Glutamatergic neuron (in vitro differentiated cells): ENCODE measurements around the gene ADARB2. TPM values are rescaled to one million over a fixed set of nuclear protein-coding genes. Genes with fewer than 3 reads are reported as not detected.

Experiments
- DNase-seq: peaks from one replicate; pipeline ENCODE4 v3.0.0; 2022
- H3K27ac Mint-ChIP-seq: one replicate; pipeline ENCODE4 v1.8.0; 2020; ENCODE audit warnings: mild to moderate bottlenecking, mixed read lengths, inconsistent platforms; ENCODE audit not compliant: unreplicated experiment
- H3K27me3 Mint-ChIP-seq: one replicate; pipeline ENCODE4 v1.8.0; 2020; ENCODE audit warnings: mild to moderate bottlenecking, moderate library complexity, mixed read lengths, inconsistent platforms; ENCODE audit not compliant: unreplicated experiment
- H3K36me3 Mint-ChIP-seq: one replicate; pipeline ENCODE4 v1.8.0; 2020; ENCODE audit warnings: mild to moderate bottlenecking, mixed read lengths, inconsistent platforms; ENCODE audit not compliant: unreplicated experiment
- H3K4me1 Mint-ChIP-seq: one replicate; pipeline ENCODE4 v1.8.0; 2020; ENCODE audit warnings: mild to moderate bottlenecking, low read depth, mixed read lengths, inconsistent platforms; ENCODE audit not compliant: unreplicated experiment
- H3K4me3 Mint-ChIP-seq: one replicate; pipeline ENCODE4 v1.8.0; 2020; ENCODE audit warnings: mild to moderate bottlenecking, mixed read lengths, inconsistent platforms; ENCODE audit not compliant: unreplicated experiment
- H3K9me3 Mint-ChIP-seq: one replicate; pipeline ENCODE4 v1.8.0; 2020; ENCODE audit warnings: mild to moderate bottlenecking, moderate library complexity, mixed read lengths, inconsistent platforms; ENCODE audit not compliant: unreplicated experiment
- total RNA-seq: library from RNA; stranded (reverse); fragmentation: NEBNext Ultra II Directional; extraction: Animal tissue kit (Norgen Biotek cat#: 25700); gene quantifications from one replicate; pipeline ENCODE4 v1.2.1, GENCODE V29; 2021; ENCODE audit not compliant: unreplicated experiment
- TF ChIP-seq, protein P1 (sequence below): fragments of 200-600 bp; sonication (generic); IDR thresholded peaks from one replicate; pipeline ENCODE4 v1.5.0; 2021; ENCODE audit not compliant: partially characterized antibody, unreplicated experiment

Gene ADARB2
- total RNA-seq, 1 donor from 2014 or later: 20.6 TPM

- no peak for DNase-seq
- H3K27ac Mint-ChIP-seq: no peak overlapping the region
- H3K9me3 Mint-ChIP-seq: peaks cover 9% of the 10 kb centered on the region
- TF ChIP-seq, protein P1, sequence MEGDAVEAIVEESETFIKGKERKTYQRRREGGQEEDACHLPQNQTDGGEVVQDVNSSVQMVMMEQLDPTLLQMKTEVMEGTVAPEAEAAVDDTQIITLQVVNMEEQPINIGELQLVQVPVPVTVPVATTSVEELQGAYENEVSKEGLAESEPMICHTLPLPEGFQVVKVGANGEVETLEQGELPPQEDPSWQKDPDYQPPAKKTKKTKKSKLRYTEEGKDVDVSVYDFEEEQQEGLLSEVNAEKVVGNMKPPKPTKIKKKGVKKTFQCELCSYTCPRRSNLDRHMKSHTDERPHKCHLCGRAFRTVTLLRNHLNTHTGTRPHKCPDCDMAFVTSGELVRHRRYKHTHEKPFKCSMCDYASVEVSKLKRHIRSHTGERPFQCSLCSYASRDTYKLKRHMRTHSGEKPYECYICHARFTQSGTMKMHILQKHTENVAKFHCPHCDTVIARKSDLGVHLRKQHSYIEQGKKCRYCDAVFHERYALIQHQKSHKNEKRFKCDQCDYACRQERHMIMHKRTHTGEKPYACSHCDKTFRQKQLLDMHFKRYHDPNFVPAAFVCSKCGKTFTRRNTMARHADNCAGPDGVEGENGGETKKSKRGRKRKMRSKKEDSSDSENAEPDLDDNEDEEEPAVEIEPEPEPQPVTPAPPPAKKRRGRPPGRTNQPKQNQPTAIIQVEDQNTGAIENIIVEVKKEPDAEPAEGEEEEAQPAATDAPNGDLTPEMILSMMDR: no peak
- peaks cover 10% of the 10 kb centered on the region for H3K36me3 Mint-ChIP-seq
- no peak overlapping the region for H3K4me3 Mint-ChIP-seq
- peaks cover 9% of the 10 kb centered on the region for H3K4me1 Mint-ChIP-seq
- peaks cover 4% of the 10 kb centered on the region for H3K27me3 Mint-ChIP-seq
These were observed 528.7 kb downstream of the ADARB2 start for GRCh38 chr10:1208366-1209311.

DNA sequence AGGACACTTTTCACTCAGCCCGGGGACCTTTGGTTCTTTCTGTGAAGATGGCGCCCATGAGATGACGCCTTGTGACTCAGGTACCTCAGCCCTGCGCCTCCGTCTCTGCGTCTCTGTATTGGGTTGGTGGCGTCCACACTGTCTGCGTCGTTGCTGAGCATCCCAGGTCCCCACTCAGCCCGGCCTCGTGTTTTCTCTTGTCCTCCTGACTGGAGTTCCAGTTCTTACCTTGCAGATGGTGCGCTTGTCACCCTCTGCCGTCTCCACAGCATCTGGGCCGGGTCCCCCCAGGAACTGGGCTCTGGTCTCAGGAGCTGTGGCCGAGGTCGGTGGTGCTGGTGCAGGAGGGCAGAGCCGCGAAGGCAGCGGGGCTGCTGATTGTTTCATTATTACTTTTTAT, 530.7 kb downstream of the ADARB2 start:
- Mint-ChIP-seq H3K4me3 (no peak overlapping the region), H3K9me3 (peaks cover 11% of the 10 kb centered on the region), H3K36me3 (peaks cover 10% of the 10 kb centered on the region), H3K27me3 (peaks cover 2% of the 10 kb centered on the region), H3K27ac (no peak overlapping the region), H3K4me1 (peaks cover 4% of the 10 kb centered on the region)
- TF ChIP-seq, protein P1: no peak
- no peak for DNase-seq

- peak overlapping the region; percentile 4 for H3K27ac Mint-ChIP-seq
- peaks cover 3% of the 10 kb centered on the region for H3K4me1 Mint-ChIP-seq
- no peak for DNase-seq
- TF ChIP-seq, protein P1: no peak
- no peak overlapping the region for H3K4me3 Mint-ChIP-seq
- H3K27me3 Mint-ChIP-seq: peaks cover 2% of the 10 kb centered on the region
- H3K36me3 Mint-ChIP-seq: peaks cover 8% of the 10 kb centered on the region
- peaks cover 11% of the 10 kb centered on the region for H3K9me3 Mint-ChIP-seq
These were observed 531.2 kb downstream of the ADARB2 start for GRCh38 chr10:1206101-1206500.

DNA sequence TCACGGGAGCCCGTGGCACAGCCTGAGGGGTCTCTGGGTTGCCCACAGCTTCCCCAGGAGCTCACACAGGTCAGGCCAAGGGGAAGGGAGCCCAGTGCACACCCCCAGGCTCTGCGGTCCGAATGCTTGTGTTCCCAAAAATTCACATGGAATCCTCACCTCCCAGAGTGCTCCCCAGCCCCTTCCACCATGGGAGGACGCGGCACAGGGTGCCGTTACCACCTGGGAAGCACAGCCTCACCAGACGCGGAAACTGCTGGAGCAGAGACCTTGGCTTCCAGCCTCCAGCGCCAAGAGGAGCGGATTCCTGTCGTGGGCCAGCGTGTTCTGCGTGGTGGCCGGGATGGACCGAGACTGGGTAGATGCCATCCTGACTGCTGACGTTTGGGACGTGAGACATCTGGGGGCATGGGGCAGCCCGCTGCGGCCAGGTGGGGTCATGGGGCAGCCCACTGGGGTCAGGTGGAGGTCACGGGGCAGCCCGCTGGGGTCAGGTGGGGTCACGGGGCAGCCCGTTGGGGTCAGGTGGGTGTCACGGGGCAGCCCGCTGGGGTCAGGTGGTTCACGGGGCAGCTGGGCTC, 531.8 kb downstream of the ADARB2 start:
- H3K4me3 Mint-ChIP-seq: no peak overlapping the region
- H3K27me3 Mint-ChIP-seq: peaks cover 2% of the 10 kb centered on the region
- no peak overlapping the region for H3K27ac Mint-ChIP-seq
- H3K36me3 Mint-ChIP-seq: peaks cover 5% of the 10 kb centered on the region
- TF ChIP-seq, protein P1: no peak
- peaks cover 8% of the 10 kb centered on the region for H3K4me1 Mint-ChIP-seq
- peaks cover 10% of the 10 kb centered on the region for H3K9me3 Mint-ChIP-seq
- no peak for DNase-seq
